Tibial nerve (tissue), 4 donors: ENCODE measurements around the gene HAUS3. TPM values are rescaled to one million over a fixed set of nuclear protein-coding genes. Genes with fewer than 3 reads are reported as not detected.

ENCODE experiments used
- DNase-seq, 2 donors: peaks; one replicate each; pipeline ENCODE4 v3.0.0-alpha.2; 2019; ENCODE audit warnings: low spot score in 2 of 2
- H3K27ac ChIP-seq, 4 donors: fragments of 200-600 bp; sonication (generic) in 3 of 4; one replicate each; pipeline ENCODE4 v1.5.1; 2017 to 2019; ENCODE audit warnings: mild to moderate bottlenecking in 1 of 4
- H3K27me3 ChIP-seq, 2 donors: fragments of 200-600 bp; sonication (generic) in 1 of 2; one replicate each; pipeline versions ENCODE4 v1.5.1 to v1.6.0; 2017 to 2019
- H3K36me3 ChIP-seq, 3 donors: fragments of 200-600 bp; sonication (generic); one replicate each; pipeline ENCODE4 v1.5.1; 2018 to 2019
- H3K4me1 ChIP-seq, 4 donors: fragments of 200-600 bp; sonication (generic) in 3 of 4; one replicate each; pipeline ENCODE4 v1.5.1; 2017 to 2019
- H3K4me3 ChIP-seq, 4 donors: fragments of 200-600 bp; sonication (generic) in 3 of 4; one replicate each; pipeline ENCODE4 v1.5.1; 2017 to 2019; ENCODE audit warnings: mild to moderate bottlenecking in 1 of 4, moderate library complexity in 1 of 4
- H3K9me3 ChIP-seq, 4 donors: fragments of 200-600 bp; sonication (generic) in 3 of 4; one replicate each; pipeline ENCODE4 v1.5.1; 2017 to 2019
- EP300 ChIP-seq, 2 donors: sonication (generic); formaldehyde crosslinking; IDR thresholded peaks; one replicate each; pipeline ENCODE4 v1.6.1; 2017; ENCODE audit warnings: antibody characterized with exemption in 2 of 2, mild to moderate bottlenecking in 1 of 2
- POLR2A ChIP-seq, 2 donors: fragments of 450-650 bp; IDR thresholded peaks; one replicate each; pipeline ENCODE4 v1.6.1; 2017; ENCODE audit warnings: antibody characterized with exemption in 2 of 2, mild to moderate bottlenecking in 2 of 2, moderate library complexity in 2 of 2
- WGBS, 2 donors: methylation state at CpG; one replicate each; pipeline ENCODE4 v1.1.5; 2018; 5-methylcytosine and 5-hydroxymethylcytosine counted together
- total RNA-seq, 4 donors: library from RNA; depleted of rRNA; stranded (reverse); fragments of >200 nt; gene quantifications; one replicate each; pipeline ENCODE4 v1.1.0, GENCODE V29; 2016
- TF ChIP-seq, protein P1 (sequence below), 5 experiments: fragments of 200-600 bp in 3 of 5; fragments of 450-650 bp in 2 of 5; sonication (generic) in 3 of 5; IDR thresholded peaks; one replicate each; pipeline ENCODE4 v1.5.1; 2016 to 2019; ENCODE audit warnings: antibody characterized with exemption in 5 of 5, mild to moderate bottlenecking in 3 of 5, moderate library complexity in 2 of 5

The HAUS3 gene
- total RNA-seq, 4 donors from 2014 or later, result 9.6 to 20.1 (median 17.5) TPM

DNA sequence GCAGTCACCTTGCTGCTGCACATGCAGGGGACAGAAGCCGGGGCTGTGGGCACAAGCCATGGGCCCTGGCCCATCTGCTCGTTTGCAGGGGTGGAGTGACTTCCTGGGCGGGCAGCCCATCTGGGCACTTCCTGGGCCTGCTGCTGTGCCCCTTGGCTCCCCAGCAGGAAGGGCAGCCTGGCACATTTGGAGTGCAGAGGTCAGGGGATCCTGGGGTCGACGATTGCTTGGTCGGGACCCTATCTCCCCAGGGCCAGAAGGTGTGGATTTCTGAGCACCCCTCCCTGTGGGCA lies 30.9 kb upstream of the HAUS3 start:
- no peak for TF ChIP-seq POLR2A (IDR thresholded peaks at IDR 0.05)
- TF ChIP-seq EP300 (IDR thresholded peaks at IDR 0.05), result no peak
- TF ChIP-seq, protein P1, sequence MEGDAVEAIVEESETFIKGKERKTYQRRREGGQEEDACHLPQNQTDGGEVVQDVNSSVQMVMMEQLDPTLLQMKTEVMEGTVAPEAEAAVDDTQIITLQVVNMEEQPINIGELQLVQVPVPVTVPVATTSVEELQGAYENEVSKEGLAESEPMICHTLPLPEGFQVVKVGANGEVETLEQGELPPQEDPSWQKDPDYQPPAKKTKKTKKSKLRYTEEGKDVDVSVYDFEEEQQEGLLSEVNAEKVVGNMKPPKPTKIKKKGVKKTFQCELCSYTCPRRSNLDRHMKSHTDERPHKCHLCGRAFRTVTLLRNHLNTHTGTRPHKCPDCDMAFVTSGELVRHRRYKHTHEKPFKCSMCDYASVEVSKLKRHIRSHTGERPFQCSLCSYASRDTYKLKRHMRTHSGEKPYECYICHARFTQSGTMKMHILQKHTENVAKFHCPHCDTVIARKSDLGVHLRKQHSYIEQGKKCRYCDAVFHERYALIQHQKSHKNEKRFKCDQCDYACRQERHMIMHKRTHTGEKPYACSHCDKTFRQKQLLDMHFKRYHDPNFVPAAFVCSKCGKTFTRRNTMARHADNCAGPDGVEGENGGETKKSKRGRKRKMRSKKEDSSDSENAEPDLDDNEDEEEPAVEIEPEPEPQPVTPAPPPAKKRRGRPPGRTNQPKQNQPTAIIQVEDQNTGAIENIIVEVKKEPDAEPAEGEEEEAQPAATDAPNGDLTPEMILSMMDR (IDR thresholded peaks at IDR 0.05), result no peak
- no peaks in the 10 kb centered on the region for H3K27me3 ChIP-seq
- peaks cover 0 to 46% (median 0%) of the 10 kb centered on the region in 3 donors for H3K36me3 ChIP-seq
- no peak for DNase-seq
- H3K4me3 ChIP-seq, result no peak overlapping the region
- no peak overlapping the region for H3K27ac ChIP-seq
- H3K9me3 ChIP-seq, result no peaks in the 10 kb centered on the region
- WGBS, 2 donors, result 71 to 73% methylated on average over 5 to 6 of the region's 6 CpGs
- H3K4me1 ChIP-seq, result no peaks in the 10 kb centered on the region

DNA sequence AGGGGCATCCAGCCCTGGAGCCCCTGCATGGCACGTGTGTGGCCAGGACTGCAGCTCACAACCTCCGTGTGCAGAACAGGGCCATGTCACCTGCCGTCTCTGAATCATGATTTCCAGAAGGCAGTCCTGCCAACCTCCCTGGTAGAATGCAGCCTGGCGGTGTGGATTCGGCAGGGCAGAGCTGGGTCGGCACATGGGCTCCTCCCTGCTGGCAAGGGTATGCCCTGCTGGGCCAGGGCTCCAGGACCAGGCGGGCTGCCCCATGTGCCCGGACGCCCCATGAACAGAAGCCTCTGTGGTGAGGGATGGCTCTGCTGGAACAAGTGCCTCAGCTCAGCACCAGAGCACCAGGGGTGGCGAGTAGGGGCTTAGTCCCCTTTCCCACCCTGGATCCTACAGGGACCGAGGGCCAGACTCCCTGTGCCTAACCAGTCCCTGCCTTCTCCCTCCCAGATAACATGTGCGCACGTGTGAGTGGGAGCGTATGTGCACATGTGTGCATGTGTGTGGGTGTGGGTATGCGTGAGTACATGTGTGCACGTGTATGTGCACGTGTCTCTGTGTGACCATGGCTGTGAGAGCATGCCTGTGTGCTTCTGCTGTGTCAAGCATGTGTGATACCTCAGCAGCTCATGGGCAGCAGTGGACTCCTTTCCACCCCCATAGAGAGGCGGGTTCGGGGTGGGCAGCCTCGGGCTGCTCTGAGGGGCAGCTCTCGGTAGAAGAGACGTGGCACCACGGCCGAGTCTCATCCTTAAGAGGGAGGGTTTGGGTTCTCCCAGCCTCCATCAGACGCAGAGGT lies 30.3 kb upstream of the HAUS3 start:
- no peaks in the 10 kb centered on the region for H3K27me3 ChIP-seq
- no peak for DNase-seq
- H3K27ac ChIP-seq, result no peak overlapping the region
- peaks cover 0 to 46% (median 0%) of the 10 kb centered on the region in 3 donors for H3K36me3 ChIP-seq
- no peaks in the 10 kb centered on the region for H3K9me3 ChIP-seq
- TF ChIP-seq, protein P1 (IDR thresholded peaks at IDR 0.05), result no peak
- TF ChIP-seq POLR2A (IDR thresholded peaks at IDR 0.05) (no peak), EP300 (IDR thresholded peaks at IDR 0.05) (no peak)
- no peak overlapping the region for H3K4me3 ChIP-seq
- no peaks in the 10 kb centered on the region for H3K4me1 ChIP-seq
- WGBS, 2 donors, result 87 to 88% methylated on average over 7 to 24 of the region's 25 CpGs

DNA sequence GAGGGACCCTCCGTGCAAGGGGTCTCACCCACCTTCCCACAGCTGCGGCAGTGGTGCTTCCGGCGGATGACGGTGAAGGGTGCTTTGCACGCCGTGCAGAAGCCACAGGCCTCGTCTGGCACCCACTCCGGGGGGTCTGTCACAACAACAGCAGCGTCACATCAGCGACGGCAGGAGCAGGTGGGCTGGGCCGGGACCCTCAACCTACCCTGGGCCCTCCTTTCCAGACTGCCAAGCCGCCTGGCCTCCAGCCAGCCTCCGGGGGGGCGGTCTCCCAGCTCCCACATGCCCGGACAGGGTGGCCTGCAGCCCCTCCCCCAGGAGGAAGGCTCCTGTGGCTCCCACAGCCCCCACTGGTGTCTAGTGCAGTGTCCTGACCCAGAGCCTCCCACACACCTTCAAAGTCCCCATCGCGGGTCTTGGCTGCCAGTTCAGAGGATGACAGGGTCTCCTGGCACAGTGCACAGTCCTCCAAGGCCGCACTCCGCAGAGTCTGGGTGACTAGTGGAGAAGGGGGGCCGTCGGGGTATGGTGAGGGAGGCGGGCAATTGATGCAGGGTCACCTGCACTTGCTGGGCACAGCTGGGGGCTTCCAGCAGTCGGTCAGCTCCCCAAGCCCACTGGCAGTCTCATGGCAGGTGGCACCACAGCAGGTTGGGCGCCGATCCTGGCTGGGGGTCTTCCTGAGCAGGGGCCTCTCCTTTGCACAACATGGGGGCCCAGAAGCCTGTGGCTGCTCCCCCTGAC lies 29.5 kb upstream of the HAUS3 start:
- no peak overlapping the region for H3K4me3 ChIP-seq
- no peaks in the 10 kb centered on the region for H3K9me3 ChIP-seq
- DNase-seq, result no peak
- WGBS, 2 donors, result 82 to 88% methylated on average over 13 to 26 of the region's 27 CpGs
- H3K4me1 ChIP-seq, result peaks cover 0 to 6% (median 3%) of the 10 kb centered on the region in 4 donors
- H3K36me3 ChIP-seq, result peaks cover 0 to 46% (median 0%) of the 10 kb centered on the region in 3 donors
- H3K27ac ChIP-seq, result no peak overlapping the region
- no peaks in the 10 kb centered on the region for H3K27me3 ChIP-seq
- TF ChIP-seq POLR2A (IDR thresholded peaks at IDR 0.05), result no peak
- TF ChIP-seq, protein P1 (IDR thresholded peaks at IDR 0.05), result no peak
- TF ChIP-seq EP300 (IDR thresholded peaks at IDR 0.05), result no peak

DNA sequence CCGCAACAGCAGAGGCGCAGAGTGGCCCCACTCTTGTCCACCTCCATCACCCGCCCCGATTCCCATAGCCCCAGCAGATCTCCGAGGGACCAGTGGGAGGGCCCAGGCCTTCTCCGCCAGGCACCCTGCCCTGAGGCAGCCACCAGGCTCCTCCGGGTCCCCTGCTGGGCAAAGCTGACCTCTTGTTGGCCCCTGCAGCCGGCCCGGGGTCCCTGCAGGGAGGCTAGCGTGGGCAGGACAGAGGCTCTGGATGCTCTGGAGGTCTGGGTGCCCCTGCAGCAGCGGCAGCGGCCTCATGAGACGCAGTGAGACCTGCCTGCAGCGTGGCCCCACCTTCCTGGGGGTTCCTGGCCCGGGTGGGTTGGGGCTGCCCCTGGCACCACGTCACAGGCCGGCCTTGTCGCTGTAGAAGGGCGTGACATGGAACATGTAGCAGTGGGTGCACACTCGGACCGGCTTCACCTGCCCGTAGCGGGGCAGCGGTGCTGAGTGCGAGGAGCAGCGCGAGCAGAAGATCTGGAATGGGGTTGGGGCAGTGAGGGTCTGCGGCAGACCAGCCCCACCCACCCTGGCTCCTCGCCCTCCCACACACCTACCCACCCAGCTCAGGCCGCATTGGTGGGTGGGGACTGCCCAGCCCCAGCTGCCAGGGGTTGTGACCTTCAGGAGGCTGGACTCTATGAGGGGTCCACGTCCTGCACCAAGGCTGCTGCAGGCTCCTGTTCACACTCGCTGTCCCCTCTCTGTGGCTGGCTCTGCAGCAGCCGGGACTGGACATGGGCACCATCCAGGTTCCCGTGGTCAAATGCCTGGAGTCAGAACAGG lies 28.6 kb upstream of the HAUS3 start:
- Histone ChIP-seq H3K9me3 (no peaks in the 10 kb centered on the region), H3K27ac (no peak overlapping the region), H3K36me3 (peaks cover 0 to 46% (median 0%) of the 10 kb centered on the region in 3 donors), H3K4me1 (peaks cover 0 to 15% (median 10%) of the 10 kb centered on the region in 4 donors), H3K27me3 (no peaks in the 10 kb centered on the region), H3K4me3 (no peak overlapping the region)
- TF ChIP-seq, protein P1 (IDR thresholded peaks at IDR 0.05), result no peak
- TF ChIP-seq EP300 (IDR thresholded peaks at IDR 0.05) (no peak), POLR2A (IDR thresholded peaks at IDR 0.05) (no peak)
- no peak for DNase-seq
- 79 to 81% methylated on average over 27 to 34 of the region's 34 CpGs for WGBS, 2 donors
